ENCODE measurements around the gene ZNF169.
"Not testable (repeated sequence)": the region's sequence is repeated elsewhere in the genome, so short reads cannot be mapped to it uniquely, and the experiment has no call there.

Gene ZNF169

DNA sequence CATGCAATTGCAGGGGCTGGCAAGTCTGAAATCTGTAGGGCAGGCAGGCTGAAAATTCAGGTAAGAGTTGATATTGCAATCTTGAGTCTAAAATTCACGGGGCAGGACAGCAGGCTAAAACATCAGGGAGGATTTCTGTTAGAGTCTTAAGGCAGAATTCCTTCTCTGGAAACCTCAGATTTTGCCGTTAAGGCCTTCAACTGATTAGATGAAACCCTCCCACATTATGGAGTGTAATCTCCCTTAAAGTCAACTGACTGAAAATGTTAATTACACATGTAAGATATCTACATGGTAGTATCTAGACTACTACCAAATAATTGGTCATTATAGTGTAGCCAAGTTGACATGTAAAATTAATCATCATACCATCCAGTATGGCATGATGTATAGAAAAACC lies 3.1 kb upstream of the ZNF169 start:
- ChIA-PET CTCF (interaction anchor here (0.7 kb wide), 1 partner anchor 636 kb away, joined by 3 read pairs; no protein-coding TSS in a partner anchor), POLR2A (no interaction called here)
- no peak for DNase-seq (ENCODE audit: extremely low spot score)
- TF ChIP-seq L3MBTL2 (conservative IDR thresholded peaks at IDR 0.05) (no peak), TARDBP (IDR thresholded peaks at IDR 0.05) (no peak), FOXA1 (IDR thresholded peaks at IDR 0.05) (no peak), ELF4 (IDR thresholded peaks at IDR 0.05) (no peak), SP1 (IDR thresholded peaks at IDR 0.05) (no peak), FOXK2 (IDR thresholded peaks at IDR 0.05) (no peak), LEF1 (IDR thresholded peaks at IDR 0.05; ENCODE audit: borderline replicate concordance) (no peak), CTBP1 (IDR thresholded peaks at IDR 0.05; ENCODE audit: borderline replicate concordance) (no peak), BHLHE40 (IDR thresholded peaks at IDR 0.05; ENCODE audit: borderline replicate concordance) (no peak), FOXM1 (IDR thresholded peaks at IDR 0.05; ENCODE audit: borderline replicate concordance) (no peak), NFRKB (IDR thresholded peaks at IDR 0.05) (no peak), ARNT (IDR thresholded peaks at IDR 0.05) (no peak), SUZ12 (IDR thresholded peaks at IDR 0.05) (no peak), HDGF (IDR thresholded peaks at IDR 0.05; ENCODE audit: borderline replicate concordance) (no peak)

DNA sequence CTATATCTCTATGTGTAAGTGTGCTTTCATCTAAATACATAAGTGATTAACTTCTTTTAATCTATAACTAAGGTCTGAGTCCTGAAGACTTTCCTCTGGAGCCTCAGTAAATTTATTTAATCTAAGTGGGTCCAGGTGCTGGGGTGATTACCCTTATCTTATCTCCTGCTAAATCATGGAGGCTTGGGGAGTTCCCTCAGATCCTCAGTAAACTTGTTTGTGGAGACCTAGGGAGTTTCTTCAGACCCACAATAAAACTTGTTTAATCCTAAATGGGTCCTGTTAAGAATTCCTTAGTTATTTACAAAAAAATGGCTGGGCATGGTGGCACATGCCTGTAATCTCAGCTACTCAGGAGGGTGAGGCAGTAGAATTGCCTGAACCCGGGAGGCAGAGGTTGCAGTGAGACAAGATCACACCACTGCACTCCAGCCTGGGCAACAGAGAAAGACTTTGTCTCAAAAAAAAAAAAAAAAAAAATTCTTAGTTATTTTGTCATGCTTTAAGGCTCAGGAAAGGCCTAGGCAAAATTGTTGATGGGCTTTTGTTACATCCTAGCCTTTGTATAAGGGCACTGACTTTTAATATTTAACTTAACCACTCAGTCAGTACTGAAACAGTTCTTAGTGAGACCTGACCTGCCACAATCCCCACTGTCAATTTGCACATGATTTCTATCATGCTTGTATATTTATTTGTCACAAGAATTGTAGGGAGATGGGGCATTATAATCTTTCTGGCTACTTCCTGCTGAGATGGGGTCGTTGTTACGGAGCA lies 6.7 kb downstream of the ZNF169 start:
- POLR2A ChIA-PET; CTCF ChIA-PET; DNase-seq (ENCODE audit: extremely low spot score): not testable (repeated sequence)

- DNase-seq (ENCODE audit: extremely low spot score): peak; percentile 14
- POLR2A ChIA-PET: no interaction called here
- CTCF ChIA-PET: no interaction called here
- TF ChIP-seq FOXK2 (IDR thresholded peaks at IDR 0.05) (no peak), ELF4 (IDR thresholded peaks at IDR 0.05) (no peak), CTBP1 (IDR thresholded peaks at IDR 0.05; ENCODE audit: borderline replicate concordance) (no peak), SP1 (IDR thresholded peaks at IDR 0.05) (no peak), PKNOX1 (IDR thresholded peaks at IDR 0.05) (no peak)
These were observed 10.2 kb downstream of the ZNF169 start for GRCh38 chr9:94269264-94269663.

GRCh38 chr9:94270009-94270408 lies 10.9 kb downstream of the ZNF169 start:
- TF ChIP-seq SP1 (IDR thresholded peaks at IDR 0.05) (no peak), FOXK2 (IDR thresholded peaks at IDR 0.05) (no peak), FOXA1 (IDR thresholded peaks at IDR 0.05) (no peak), CTBP1 (IDR thresholded peaks at IDR 0.05; ENCODE audit: borderline replicate concordance) (no peak), BHLHE40 (IDR thresholded peaks at IDR 0.05; ENCODE audit: borderline replicate concordance) (no peak), ELF4 (IDR thresholded peaks at IDR 0.05) (no peak), TARDBP (IDR thresholded peaks at IDR 0.05) (no peak), ARNT (IDR thresholded peaks at IDR 0.05) (no peak), SUZ12 (IDR thresholded peaks at IDR 0.05) (no peak), NFRKB (IDR thresholded peaks at IDR 0.05) (no peak), FOXM1 (IDR thresholded peaks at IDR 0.05; ENCODE audit: borderline replicate concordance) (no peak), L3MBTL2 (conservative IDR thresholded peaks at IDR 0.05) (no peak), HDGF (IDR thresholded peaks at IDR 0.05; ENCODE audit: borderline replicate concordance) (no peak), ZNF384 (IDR thresholded peaks at IDR 0.05) (no peak), PKNOX1 (IDR thresholded peaks at IDR 0.05) (no peak), LEF1 (IDR thresholded peaks at IDR 0.05; ENCODE audit: borderline replicate concordance) (no peak)
- ChIA-PET CTCF (no interaction called here), POLR2A (no interaction called here)
- DNase-seq (ENCODE audit: extremely low spot score): no peak

DNA sequence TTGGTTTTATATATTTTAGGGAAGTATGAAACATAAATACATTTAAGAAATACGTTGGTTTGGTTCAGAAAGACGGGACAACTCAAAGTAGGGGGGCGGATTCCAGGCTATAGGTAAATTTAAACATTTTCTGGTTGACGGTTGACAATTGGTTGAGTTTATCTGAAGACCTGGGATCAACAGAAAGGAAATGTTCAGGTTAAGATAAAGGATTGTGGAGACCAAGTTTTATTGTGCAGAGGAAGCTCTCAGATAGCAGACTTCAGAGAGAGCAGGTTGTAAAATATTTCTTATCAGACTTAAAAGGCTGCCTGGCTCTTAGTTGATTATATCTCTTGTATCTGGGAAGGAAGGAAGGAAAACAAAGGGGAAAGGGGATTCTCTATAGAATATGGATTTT lies 17.9 kb downstream of the ZNF169 start:
- POLR2A ChIA-PET; CTCF ChIA-PET; DNase-seq (ENCODE audit: extremely low spot score): not testable (repeated sequence)

DNA sequence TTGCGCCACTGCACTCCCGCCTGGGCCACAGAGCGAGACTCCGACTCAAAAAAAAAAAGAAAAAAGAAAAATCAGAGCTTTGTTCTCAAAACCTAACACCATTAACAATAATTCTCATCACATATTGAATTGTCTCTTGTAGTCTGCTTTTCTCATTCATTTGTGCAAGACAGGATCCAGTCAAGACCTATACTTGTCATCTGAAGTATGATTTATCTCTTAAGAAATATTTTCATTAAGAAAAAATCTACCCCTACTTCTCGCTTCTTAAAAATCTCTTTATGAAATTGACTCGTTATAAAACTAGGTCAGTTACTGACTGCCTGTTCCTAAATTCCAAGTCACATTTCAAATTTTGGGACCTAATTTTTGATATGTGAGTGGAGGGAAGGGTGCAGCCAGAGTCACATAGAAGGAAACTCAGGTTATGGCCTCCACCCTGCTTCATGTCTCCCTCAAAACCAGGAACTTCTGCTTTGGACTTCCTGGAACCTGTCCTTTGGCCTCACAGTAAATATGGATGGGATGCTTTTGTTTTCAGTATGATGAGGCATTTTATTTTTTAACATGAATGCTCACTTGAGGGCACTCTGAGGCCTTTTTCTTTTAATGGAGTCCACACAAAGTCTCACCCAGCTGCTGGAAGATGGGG lies 18.9 kb downstream of the ZNF169 start:
- POLR2A ChIA-PET: no interaction called here
- no peak for DNase-seq (ENCODE audit: extremely low spot score)
- no peak for TF ChIP-seq CTBP1 (IDR thresholded peaks at IDR 0.05; ENCODE audit: borderline replicate concordance)
- TF ChIP-seq HDGF (IDR thresholded peaks at IDR 0.05; ENCODE audit: borderline replicate concordance): no peak
- TF ChIP-seq BHLHE40 (IDR thresholded peaks at IDR 0.05; ENCODE audit: borderline replicate concordance): no peak
- TF ChIP-seq SP1 (IDR thresholded peaks at IDR 0.05): no peak
- no peak for TF ChIP-seq FOXM1 (IDR thresholded peaks at IDR 0.05; ENCODE audit: borderline replicate concordance)
- TF ChIP-seq ARNT (IDR thresholded peaks at IDR 0.05): no peak
- TF ChIP-seq ELF4 (IDR thresholded peaks at IDR 0.05): no peak
- no peak for TF ChIP-seq FOXA1 (IDR thresholded peaks at IDR 0.05)
- TF ChIP-seq TARDBP (IDR thresholded peaks at IDR 0.05): no peak
- no peak for TF ChIP-seq PKNOX1 (IDR thresholded peaks at IDR 0.05)
- no peak for TF ChIP-seq LEF1 (IDR thresholded peaks at IDR 0.05; ENCODE audit: borderline replicate concordance)
- TF ChIP-seq SUZ12 (IDR thresholded peaks at IDR 0.05): no peak
- TF ChIP-seq L3MBTL2 (conservative IDR thresholded peaks at IDR 0.05): no peak
- TF ChIP-seq NFRKB (IDR thresholded peaks at IDR 0.05): no peak
- TF ChIP-seq ZNF384 (IDR thresholded peaks at IDR 0.05): no peak
- TF ChIP-seq FOXK2 (IDR thresholded peaks at IDR 0.05): no peak
- CTCF ChIA-PET: no interaction called here
